ENCODE measurements around the gene ERAS.

DNA sequence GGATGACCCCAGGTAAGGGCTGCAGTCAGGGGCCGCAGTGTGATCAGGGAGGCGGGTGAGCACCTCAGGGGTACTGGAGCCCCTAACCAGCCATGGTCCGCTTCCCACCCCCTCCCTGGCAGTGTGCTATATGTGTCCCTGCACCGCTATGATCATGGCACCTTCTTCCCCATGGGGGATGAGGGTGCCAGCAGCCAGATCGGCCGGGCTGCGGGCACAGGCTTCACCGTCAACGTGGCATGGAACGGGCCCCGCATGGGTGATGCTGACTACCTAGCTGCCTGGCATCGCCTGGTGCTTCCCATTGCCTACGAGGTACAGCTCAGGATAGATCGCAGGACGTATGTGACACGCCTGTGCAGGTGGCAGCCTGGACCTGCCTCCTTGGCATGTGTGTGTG is 8.2 kb upstream of the ERAS start:
- TF ChIP-seq EGR1 (IDR thresholded peaks at IDR 0.05; ENCODE audit: low read depth) (no peak), CEBPB (IDR thresholded peaks at IDR 0.05; ENCODE audit: low read depth) (no peak), TCF7L2 (IDR thresholded peaks at IDR 0.05; ENCODE audit: borderline replicate concordance, extremely low read depth, insufficient read depth, insufficient read length) (no peak)

Measured in HCT116 (cell line).